LNCAP (cell line): ENCODE data around the gene DOCK4.
A peak's percentile ranks its signal among the peaks of the same experiment; 100 is the strongest.

ENCODE experiments used
- CTCF ChIP-seq: fragments of 450-650 bp; IDR thresholded peaks from 2 replicates; pipeline ENCODE4 v1.5.1; 2017; ENCODE audit warnings: mild to moderate bottlenecking

The DOCK4 gene

GRCh38 chr7:111734954-111735660 is 471.1 kb downstream of the DOCK4 start:
- no peak for TF ChIP-seq CTCF

- TF ChIP-seq CTCF, result no peak
These were observed 473.3 kb downstream of the DOCK4 start for GRCh38 chr7:111732923-111733322.

GRCh38 chr7:111730476-111731300 is 475.5 kb downstream of the DOCK4 start:
- TF ChIP-seq CTCF, result peak; percentile 80

- no peak for TF ChIP-seq CTCF
These were observed 476.1 kb downstream of the DOCK4 start for GRCh38 chr7:111730057-111730456.

GRCh38 chr7:111729483-111729882 is 476.7 kb downstream of the DOCK4 start:
- no peak for TF ChIP-seq CTCF

GRCh38 chr7:111728635-111728995 is 477.6 kb downstream of the DOCK4 start:
- no peak for TF ChIP-seq CTCF

- no peak for TF ChIP-seq CTCF
These were observed 478.1 kb downstream of the DOCK4 start for GRCh38 chr7:111727905-111728634.
